Measurements from ENCODE around the gene DDX5.

DDX5 gene

DNA sequence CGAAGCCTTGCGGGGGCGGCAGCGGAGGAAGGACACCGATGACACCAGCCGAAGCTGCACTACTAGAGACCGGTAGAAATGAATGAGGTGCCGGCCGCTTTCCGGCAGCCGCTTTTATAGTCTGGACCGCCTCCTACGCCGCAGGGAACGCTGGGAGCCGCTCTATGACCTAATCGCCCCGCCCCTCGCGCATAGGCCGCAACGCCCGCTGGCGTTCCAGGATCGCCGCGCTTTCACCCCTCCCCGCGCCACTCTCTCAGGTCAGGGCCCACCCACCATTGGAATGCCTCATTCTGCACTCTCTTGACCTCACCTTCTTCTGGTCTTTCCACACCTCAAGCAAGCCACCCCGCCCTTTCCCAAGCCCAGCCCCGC, at the start of gene DDX5:
Gene DDX5, minus strand, starts transcription at position 89 of the 375 bp plus-strand sequence. CDS start 170 bp downstream, outside the sequence.
- DNase-seq = peak; percentile 96

GRCh38 chr17:64555281-64555680, 49.2 kb upstream of the DDX5 start:
- DNase-seq = no peak

DNA sequence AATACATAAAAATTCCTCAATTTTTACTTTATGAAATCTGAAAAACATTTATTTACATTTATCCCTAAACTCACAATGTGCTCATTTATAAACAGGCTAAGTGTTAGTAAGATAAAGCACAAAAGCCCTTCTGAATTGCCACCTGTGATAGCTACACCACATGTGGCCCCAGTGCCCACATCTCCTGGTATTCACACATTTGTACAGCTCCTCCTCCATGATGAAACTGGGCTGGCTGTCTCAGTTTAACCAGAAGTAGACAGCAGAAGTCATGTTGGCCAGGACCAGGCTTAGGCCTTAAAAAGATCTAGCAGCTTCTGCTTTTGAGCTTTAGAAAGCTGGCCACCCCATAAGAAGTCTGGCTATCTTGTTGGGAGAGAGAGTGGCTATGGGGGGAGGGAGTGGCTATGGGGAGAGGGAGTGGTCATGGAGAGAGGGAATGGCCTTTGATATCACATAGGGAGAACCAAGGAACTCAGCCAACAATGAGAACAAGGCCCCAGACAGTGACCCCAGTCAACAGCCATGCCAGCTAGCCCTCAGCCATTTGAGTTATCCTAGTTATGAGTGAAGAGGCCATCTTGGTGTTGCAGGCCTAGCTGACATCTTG, 48.0 kb upstream of the DDX5 start:
- DNase-seq = no peak

DNA sequence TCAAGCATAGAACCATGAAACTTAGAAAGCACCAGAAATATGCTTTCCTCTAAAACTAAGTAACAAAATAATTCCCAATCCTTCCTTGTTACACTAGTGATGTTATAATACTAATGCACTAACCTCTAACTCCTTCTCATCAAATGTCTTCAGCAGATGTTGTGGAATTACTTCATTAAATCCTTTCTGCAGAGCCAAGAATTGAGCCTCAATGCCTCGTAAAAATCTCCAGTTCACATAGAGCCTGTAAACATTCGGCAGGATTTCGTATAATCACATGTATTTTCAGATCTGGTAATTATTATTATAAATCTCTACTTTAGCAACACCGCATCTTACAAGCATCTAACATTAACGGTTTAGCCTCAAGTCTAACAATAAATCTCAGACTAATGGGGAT, 45.4 kb upstream of the DDX5 start:
- no peak for DNase-seq

DNA sequence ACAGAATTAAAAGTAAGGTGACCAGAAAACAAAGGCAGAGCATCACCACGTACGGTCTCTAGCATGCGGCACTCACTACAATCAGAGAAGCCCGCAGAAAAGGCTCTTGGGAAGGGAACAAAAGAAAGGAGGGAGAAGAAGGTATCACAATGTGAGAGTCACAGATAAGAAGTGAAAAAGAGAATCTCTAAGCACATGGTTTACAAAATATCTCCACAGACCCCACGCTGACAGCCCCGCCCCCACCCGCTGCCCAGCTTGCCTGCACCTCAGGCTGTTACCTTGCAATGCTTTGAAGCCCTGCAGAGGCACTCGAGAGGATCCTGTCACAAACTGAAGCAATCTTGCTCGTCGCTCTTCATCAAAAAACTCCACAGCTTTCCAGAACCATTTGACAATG, 41.2 kb upstream of the DDX5 start:
- no peak for DNase-seq

- DNase-seq = no peak
These were observed 40.6 kb upstream of the DDX5 start for GRCh38 chr17:64546716-64547115.

DNA sequence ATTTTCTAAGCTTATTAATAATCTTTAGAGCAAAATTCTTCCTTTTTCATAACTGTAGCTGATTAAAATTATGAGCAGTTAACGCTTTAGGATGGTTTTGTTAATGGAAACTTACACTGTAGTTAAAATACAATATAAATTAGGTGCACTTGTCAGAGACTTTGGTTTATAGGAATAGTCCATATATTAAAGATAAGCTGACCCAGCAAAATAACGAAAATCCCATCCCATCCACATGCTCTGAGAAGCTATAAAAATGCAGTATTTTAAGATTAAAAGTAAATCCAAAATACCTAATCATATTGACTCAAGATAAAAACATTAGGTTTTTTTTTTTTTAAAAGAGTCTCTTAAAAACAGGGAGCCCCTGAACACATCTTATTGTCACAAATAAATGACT, 38.7 kb upstream of the DDX5 start:
- no peak for DNase-seq

DNA sequence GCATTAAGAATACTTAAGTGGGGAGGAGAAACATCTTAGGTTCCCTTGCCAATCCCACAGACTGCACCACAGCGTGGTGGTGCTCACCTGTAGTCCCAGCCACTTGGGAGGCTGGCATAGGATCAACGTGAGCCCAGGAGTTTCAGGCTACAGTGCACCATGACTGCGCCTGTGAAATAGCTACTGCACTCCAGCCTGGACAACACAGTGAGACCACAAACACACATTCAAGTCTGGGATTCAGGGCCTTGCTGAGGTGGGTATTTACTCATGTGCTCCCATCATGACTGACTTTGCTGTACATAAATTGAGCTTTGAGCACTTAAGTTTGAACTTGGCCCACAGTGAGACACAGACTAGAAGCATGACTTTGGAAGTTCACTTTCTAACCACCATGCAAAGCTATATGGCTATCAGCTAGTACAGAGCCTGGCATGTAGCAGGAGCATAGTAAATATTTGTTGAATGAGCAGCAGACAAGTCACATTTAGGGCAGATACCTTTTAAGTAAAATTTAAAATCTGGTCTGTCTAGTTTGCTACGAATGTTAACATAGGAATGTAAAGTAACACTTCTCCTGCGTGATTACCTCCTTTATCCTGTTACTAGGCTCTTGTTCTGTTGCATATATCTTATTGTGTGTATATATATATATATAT, 34.2 kb upstream of the DDX5 start:
- DNase-seq = no peak

- no peak for DNase-seq
These were observed 32.5 kb upstream of the DDX5 start for GRCh38 chr17:64538508-64539130.

- DNase-seq = no peak
These were observed 31.4 kb upstream of the DDX5 start for GRCh38 chr17:64537488-64537887.

DNA sequence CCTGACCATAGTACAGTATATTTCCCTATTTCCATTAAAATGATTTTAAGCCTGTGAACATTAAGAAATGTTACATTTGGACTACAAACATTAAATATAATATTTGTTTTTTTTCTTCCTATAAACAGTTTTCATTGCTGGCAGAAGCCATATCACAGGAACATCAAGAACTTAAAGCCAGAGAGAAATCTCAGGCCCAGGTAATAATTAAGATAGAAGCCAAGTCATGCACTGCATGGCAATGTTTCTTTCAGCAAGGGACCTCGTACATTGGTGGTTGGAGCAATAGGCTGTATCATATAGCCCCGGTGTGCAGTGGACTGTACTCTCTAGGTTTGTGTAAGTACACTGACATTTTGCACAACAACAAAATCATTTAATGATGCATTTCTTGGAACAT, 30.8 kb upstream of the DDX5 start:
- no peak for DNase-seq

- no peak for DNase-seq
These were observed 29.3 kb upstream of the DDX5 start for GRCh38 chr17:64535357-64535756.

DNA sequence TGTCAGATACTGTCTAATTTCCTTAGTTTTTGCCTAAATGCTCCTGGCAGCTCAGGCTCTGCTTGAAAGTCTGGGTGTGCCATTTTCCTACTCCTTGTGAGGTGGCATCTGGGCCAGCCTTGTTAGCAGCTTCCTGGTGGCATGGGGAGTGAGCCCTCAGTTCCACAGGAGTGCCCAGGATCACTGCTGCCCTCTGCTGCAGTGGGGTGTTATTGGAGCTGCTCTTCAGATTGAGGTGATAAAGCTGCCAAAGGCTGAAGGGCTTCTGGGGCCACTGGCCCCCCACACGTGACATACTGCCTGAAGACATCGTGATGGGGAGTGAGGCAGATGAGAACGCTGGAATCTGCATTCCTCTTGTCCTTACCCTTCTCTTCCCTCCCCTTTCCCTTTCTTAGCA, 28.1 kb upstream of the DDX5 start:
- no peak for DNase-seq

DNA sequence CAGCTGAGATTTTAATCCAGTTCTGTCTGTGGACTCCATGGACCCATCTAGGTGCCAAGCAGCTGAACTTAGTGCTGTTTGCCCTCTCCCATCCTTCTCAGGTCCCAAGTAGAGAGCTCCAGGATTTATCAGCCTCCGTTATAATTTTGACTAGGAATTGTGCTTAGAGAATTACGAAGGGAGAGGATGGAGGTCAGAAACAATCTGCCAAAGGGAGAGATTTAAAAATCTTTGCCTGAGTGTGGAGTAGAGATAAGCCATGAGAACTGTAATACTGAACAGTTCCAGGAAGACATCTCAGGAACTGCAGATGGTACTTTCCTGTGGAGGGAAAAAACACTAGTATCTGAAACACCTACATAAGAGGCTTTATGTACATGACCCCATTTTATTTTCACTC, 27.7 kb upstream of the DDX5 start:
- no peak for DNase-seq

- DNase-seq = no peak
These were observed 26.3 kb upstream of the DDX5 start for GRCh38 chr17:64532409-64532808.

DNA sequence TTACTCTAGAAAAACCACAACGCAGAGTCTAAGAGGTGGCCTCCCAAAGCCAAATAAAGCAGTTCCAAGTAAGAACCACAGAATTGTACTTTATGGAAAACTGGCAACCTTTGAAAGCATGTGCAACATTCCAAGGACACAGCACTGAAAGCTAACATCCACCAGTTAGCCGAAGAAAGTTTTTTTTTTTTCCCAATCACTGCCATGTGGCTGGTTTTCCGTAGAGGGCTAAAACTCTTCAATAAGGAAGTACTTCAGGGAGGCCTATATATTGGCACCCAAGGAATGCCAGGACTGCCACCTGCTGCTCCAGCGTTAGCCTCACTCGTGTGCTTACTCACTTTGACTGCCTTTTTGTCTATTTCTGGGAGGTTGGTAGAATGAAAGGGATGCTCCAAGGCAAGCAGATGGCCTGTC, 25.9 kb upstream of the DDX5 start:
- no peak for DNase-seq

GRCh38 chr17:64529221-64529620, 23.1 kb upstream of the DDX5 start:
- DNase-seq = no peak

DNA sequence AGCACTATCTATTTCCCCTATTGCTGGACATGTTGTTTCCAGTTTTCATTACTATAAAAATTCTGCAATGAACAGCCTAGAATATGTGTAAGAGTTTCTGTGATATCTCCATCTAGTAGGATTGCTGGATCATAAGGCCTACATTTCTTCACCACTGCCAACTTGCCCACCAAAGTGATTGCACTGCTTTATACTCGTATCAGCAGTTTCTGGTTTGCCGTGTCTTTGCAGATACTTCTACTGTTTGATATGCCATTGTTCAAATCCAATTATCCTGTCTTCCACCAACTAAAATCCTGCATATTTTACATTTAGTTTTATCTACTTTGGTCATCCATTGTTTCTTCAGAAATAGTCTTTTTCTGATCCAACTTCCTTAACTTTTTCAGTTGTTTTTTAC, 21.8 kb upstream of the DDX5 start:
- DNase-seq = no peak

GRCh38 chr17:64520359-64520758, 14.3 kb upstream of the DDX5 start:
- DNase-seq = no peak

GRCh38 chr17:64519601-64520000, 13.5 kb upstream of the DDX5 start:
- no peak for DNase-seq

DNA sequence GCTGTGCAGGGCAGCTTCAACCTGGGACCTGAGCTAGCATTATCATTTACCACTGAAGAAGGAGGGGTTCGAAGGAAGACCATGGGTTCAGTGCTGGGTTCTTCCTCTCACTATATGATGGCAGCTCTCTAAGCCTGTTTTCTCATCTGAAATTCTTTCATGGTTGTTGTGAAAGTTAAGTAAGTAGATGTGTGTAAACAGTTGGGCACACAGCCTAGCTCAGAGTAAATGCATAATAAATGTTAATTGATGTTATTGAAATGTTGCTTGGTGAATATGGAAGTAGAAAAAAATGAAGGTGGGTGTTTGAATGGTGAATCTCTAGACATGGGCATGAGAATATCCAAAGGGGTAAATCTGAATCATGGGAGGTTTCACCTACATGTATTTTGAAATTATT, 9.7 kb upstream of the DDX5 start:
- DNase-seq = no peak

GRCh38 chr17:64515419-64515818, 9.3 kb upstream of the DDX5 start:
- no peak for DNase-seq

- DNase-seq = no peak
These were observed 3.1 kb upstream of the DDX5 start for GRCh38 chr17:64509179-64509578.

- DNase-seq = no peak
These were observed 2.6 kb upstream of the DDX5 start for GRCh38 chr17:64508683-64509082.

DNA sequence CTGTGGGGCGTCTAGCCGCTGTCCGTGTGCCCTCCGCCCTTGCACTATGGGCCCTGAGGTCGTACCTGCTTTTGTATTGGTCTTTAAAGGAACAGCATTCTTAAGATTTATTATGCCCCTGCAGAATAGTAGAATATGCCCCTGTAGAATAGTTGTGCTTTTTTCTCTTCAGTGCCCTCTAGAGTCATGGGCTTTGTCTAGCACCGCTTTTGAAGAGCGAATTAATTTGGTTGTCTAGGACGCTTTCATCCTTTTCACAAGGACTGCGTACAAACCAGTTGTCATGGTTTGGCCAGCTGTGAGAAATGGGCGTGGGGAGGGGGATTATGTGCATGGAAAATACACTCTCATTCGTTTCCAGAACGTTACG, 1.3 kb upstream of the DDX5 start:
- peak; percentile 55 for DNase-seq

All from NCI-H446 treated with DMSO at 0.1 percent for 48 hours (cell line).